Pancreas (tissue), 10 donors: ENCODE results near the gene SAMD14. TPM values are rescaled to one million over a fixed set of nuclear protein-coding genes. Genes with fewer than 3 reads are reported as not detected.
A peak's percentile ranks its signal among the peaks of the same experiment; 100 is the strongest.

Experiments used
- ATAC-seq, 4 donors: fragments of 200-7000 bp; cut with Tn5 transposase; one replicate each; pipeline versions ENCODE4 v1.8.0 to v1.9.1; 2020; ENCODE audit warnings: mild to moderate bottlenecking in 4 of 4, moderate library complexity in 4 of 4
- DNase-seq, 6 donors: peaks; one replicate each; pipeline ENCODE4 v3.0.0-alpha.2; 2020
- FAIRE-seq: peaks from 2 replicates; lab custom pipeline; 2012; peaks lifted over from hg19 to GRCh38; lab: Jason Lieb, UNC
- H3K27ac ChIP-seq, 4 donors: fragments of 200-600 bp; sonication (generic); 1 replicate in 3 of 4; 2 replicates in 1 of 4; pipeline versions ENCODE4 v1.5.0 to v1.8.0; 2020
- H3K27me3 ChIP-seq, 4 donors: fragments of 200-600 bp; one replicate each; pipeline ENCODE4 v1.8.0; 2021
- H3K36me3 ChIP-seq, 3 donors: fragments of 200-600 bp; sonication (generic) in 1 of 3; one replicate each; pipeline versions ENCODE4 v1.5.0 to v1.8.0; 2020 to 2021
- H3K4me1 ChIP-seq, 3 donors: fragments of 200-600 bp; one replicate each; pipeline ENCODE4 v1.8.0; 2021
- H3K4me3 ChIP-seq, 4 donors: fragments of 200-600 bp; sonication (generic) in 2 of 4; one replicate each; pipeline versions ENCODE4 v1.5.0 to v1.8.0; 2020 to 2021
- H3K9me3 ChIP-seq, 4 donors: fragments of 200-600 bp; one replicate each; pipeline ENCODE4 v1.8.0; 2021
- CTCF ChIP-seq, 4 donors: fragments of 200-600 bp; sonication (generic) in 3 of 4; IDR thresholded peaks; one replicate each; pipeline versions ENCODE4 v1.5.0 to v1.8.0; 2021; ENCODE audit warnings: antibody characterized with exemption in 4 of 4
- WGBS, 2 donors: extraction: QIAGEN DNeasy Blood & Tissue Kit; methylation state at CpG; one replicate each; pipeline ENCODE4 v1.1.7; 2013; 5-methylcytosine and 5-hydroxymethylcytosine counted together
- intact Hi-C, 3 donors: fragments of 100-400 bp; cut with DNase I; formaldehyde crosslinking; loops; one replicate each; pipeline versions ENCODE4 v1.11.1 to v1.14.2; 2022
- polyA plus RNA-seq, 2 donors: library from polyadenylated mRNA; stranded (reverse); fragments of 200-250 nt; gene quantifications; one replicate each; pipeline ENCODE4 v1.2.3, GENCODE V29; 2013
- total RNA-seq, 6 donors: library from RNA; stranded (reverse); fragmentation: NEBNext Ultra II Directional in 4 of 6; extraction: Animal tissue kit (Norgen Biotek cat#: 25700) in 4 of 6; gene quantifications; one replicate each; pipeline versions ENCODE4 v1.2.1 to v1.2.4, GENCODE V29; 2021 to 2023
- donor health status: healthy with polysubstance abuse.
- donor health status: DM: no; HTN: no; CAD: no; lungs with moderate emphysema.
- donor health status: DM: no; HTN: no; CAD: no.
- donor health status: control.
- donor health status: control.
- donor health status: Bipolar disorder and iron deficiency.
- donor health status: DM: yes; HTN: yes; CAD: no.
- donor health status: DM: no; HTN: no; CAD: no.
- donor health status: DM: no; HTN: no; CAD: no.
- donor health status: DM: yes; HTN: yes; CAD: no.

The SAMD14 gene
- total and polyA plus RNA-seq, 8 donors = 0.09 to 1.3 (median 0.61) TPM

GRCh38 chr17:50165867-50166517, 36.0 kb upstream of the SAMD14 start, which contains the start of gene SGCA:
TSS of gene SGCA (plus strand) at chr17:50166005. CDS start at chr17:50166041, 36 bp downstream.
- intact Hi-C loops = no loop called here
- WGBS, 2 donors = 67 to 68% methylated on average over 14 to 15 of the region's 15 CpGs
- Histone ChIP-seq H3K27ac (no peak within 1 kb of the TSS), H3K36me3 (no peaks in the 10 kb centered on the region), H3K4me1 (no peaks in the 10 kb centered on the region), H3K9me3 (no peaks in the 10 kb centered on the region), H3K4me3 (no peak within 1 kb of the TSS), H3K27me3 (no peaks in the 10 kb centered on the region)
- peak in 1 of 6 donors; percentile 54 for DNase-seq
- no peak for ATAC-seq
- FAIRE-seq = no peak
- no peak for TF ChIP-seq CTCF (IDR thresholded peaks at IDR 0.05)

GRCh38 chr17:50165466-50165865, 35.5 kb upstream of the SAMD14 start:
- intact Hi-C loops = no loop called here
- ATAC-seq = no peak
- FAIRE-seq = no peak
- Histone ChIP-seq H3K9me3 (no peaks in the 10 kb centered on the region), H3K4me3 (no peak overlapping the region), H3K4me1 (no peaks in the 10 kb centered on the region), H3K27ac (no peak overlapping the region), H3K27me3 (no peaks in the 10 kb centered on the region), H3K36me3 (no peaks in the 10 kb centered on the region)
- DNase-seq = no peak
- 82 to 86% methylated on average over 3 of the region's 3 CpGs for WGBS, 2 donors
- no peak for TF ChIP-seq CTCF (IDR thresholded peaks at IDR 0.05)

GRCh38 chr17:50165066-50165465, 35.1 kb upstream of the SAMD14 start:
- Histone ChIP-seq H3K4me3 (no peak overlapping the region), H3K27me3 (no peaks in the 10 kb centered on the region), H3K27ac (no peak overlapping the region), H3K36me3 (no peaks in the 10 kb centered on the region), H3K9me3 (no peaks in the 10 kb centered on the region), H3K4me1 (no peaks in the 10 kb centered on the region)
- TF ChIP-seq CTCF (IDR thresholded peaks at IDR 0.05) = no peak
- FAIRE-seq (no peak), ATAC-seq (no peak), DNase-seq (peak in 1 of 6 donors; percentile 20)
- intact Hi-C loops = no loop called here
- 81 to 83% methylated on average over 9 of the region's 9 CpGs for WGBS, 2 donors

- H3K4me3 ChIP-seq = no peak overlapping the region
- FAIRE-seq = no peak
- no peaks in the 10 kb centered on the region for H3K27me3 ChIP-seq
- TF ChIP-seq CTCF (IDR thresholded peaks at IDR 0.05) = no peak
- no peaks in the 10 kb centered on the region for H3K36me3 ChIP-seq
- no peaks in the 10 kb centered on the region for H3K9me3 ChIP-seq
- ATAC-seq = no peak
- no peaks in the 10 kb centered on the region for H3K4me1 ChIP-seq
- intact Hi-C loops = no loop called here
- no peak overlapping the region for H3K27ac ChIP-seq
- WGBS, 2 donors = 81 to 90% methylated on average over 2 of the region's 2 CpGs
- no peak for DNase-seq
These were observed 34.7 kb upstream of the SAMD14 start for GRCh38 chr17:50164697-50164988.

- no peaks in the 10 kb centered on the region for H3K27me3 ChIP-seq
- 78 to 84% methylated on average over 11 of the region's 11 CpGs for WGBS, 2 donors
- no peak for ATAC-seq
- FAIRE-seq = no peak
- peak in 1 of 6 donors; percentile 37 for DNase-seq
- intact Hi-C loops = no loop called here
- no peaks in the 10 kb centered on the region for H3K4me1 ChIP-seq
- H3K4me3 ChIP-seq = no peak overlapping the region
- no peak for TF ChIP-seq CTCF (IDR thresholded peaks at IDR 0.05)
- H3K9me3 ChIP-seq = no peaks in the 10 kb centered on the region
- no peaks in the 10 kb centered on the region for H3K36me3 ChIP-seq
- H3K27ac ChIP-seq = no peak overlapping the region
These were observed 34.1 kb upstream of the SAMD14 start for GRCh38 chr17:50163843-50164696.
